ENCODE results near the gene KLK12. TPM values are rescaled to one million over a fixed set of nuclear protein-coding genes. Genes with fewer than 3 reads are reported as not detected.

The KLK12 gene
- total RNA-seq, 1 experiment from 2014 or later = not detected

- H4K8ac ChIP-seq (replicated peaks; ENCODE audit: insufficient read length, low read depth, low read length) = no peak overlapping the region
- H3K9ac ChIP-seq (ENCODE audit: extremely low read depth, insufficient read length, low read length) = no peak overlapping the region
- WGBS (ENCODE audit: extremely low coverage, insufficient read length, low lambda C conversion rate) = no CpG with 5 or more reads among the region's 12 CpGs
- no peaks in the 10 kb centered on the region for H3K79me1 ChIP-seq (ENCODE audit: insufficient read depth, low read depth, low read length, poor library complexity, severe bottlenecking)
- H3K23me2 ChIP-seq (ENCODE audit: insufficient read length, low read depth, low read length, poor library complexity, severe bottlenecking) = peaks cover 11% of the 10 kb centered on the region
- no peaks in the 10 kb centered on the region for H3K9me3 ChIP-seq (ENCODE audit: control insufficient read depth, low read depth, low read length)
- H2BK5ac ChIP-seq (ENCODE audit: insufficient read length, low read length) = no peak overlapping the region
- H2AK5ac ChIP-seq (ENCODE audit: insufficient read length, low read length) = no peak overlapping the region
- no peak overlapping the region for H3K4me2 ChIP-seq (ENCODE audit: insufficient read depth, insufficient read length, low read length)
- no peak overlapping the region for H2BK12ac ChIP-seq (ENCODE audit: insufficient read length, low read depth, low read length)
- no peak overlapping the region for H4K5ac ChIP-seq (ENCODE audit: insufficient read length, low read depth, low read length)
- no peak for TF ChIP-seq CTCF (conservative IDR thresholded peaks at IDR 0.05)
- H3K27me3 ChIP-seq (ENCODE audit: insufficient read depth, low read length) = no peaks in the 10 kb centered on the region; the same call in 1 of the 2 replicates
- H3K4me1 ChIP-seq (ENCODE audit: insufficient read depth, low read length) = no peaks in the 10 kb centered on the region
- H3K4ac ChIP-seq (ENCODE audit: low read depth, low read length) = no peak overlapping the region
- Mint-ChIP-seq H3K9me3 (peaks cover 0 to 8% of the 10 kb centered on the region in 2 experiments; a peak in 2 of 5 replicates), H3K27me3 (ENCODE audit: low read depth) (peaks cover 66% of the 10 kb centered on the region), H3K27ac (no peak overlapping the region), H3K36me3 (ENCODE audit: insufficient read depth in 1 of 3, low read depth in 3 of 3) (no peaks in the 10 kb centered on the region; a peak in 1 of 7 replicates), H3K4me3 (no peak overlapping the region), H3K4me1 (peaks cover 4 to 11% of the 10 kb centered on the region in 2 experiments)
- DNase-seq = no peak
- H3K56ac ChIP-seq (ENCODE audit: insufficient read length, low read depth, low read length) = no peak overlapping the region
- H2BK120ac ChIP-seq (ENCODE audit: low read depth, low read length, poor library complexity, severe bottlenecking) = no peak overlapping the region
- H3T11ph ChIP-seq (ENCODE audit: low read length) = no peak overlapping the region
- H2BK20ac ChIP-seq (ENCODE audit: low read depth, low read length, poor library complexity, severe bottlenecking) = no peak overlapping the region
- H2BK15ac ChIP-seq (ENCODE audit: low read depth, low read length) = no peak overlapping the region
- H3K18ac ChIP-seq (ENCODE audit: insufficient read length, low read depth, low read length) = no peak overlapping the region
- H3K14ac ChIP-seq (ENCODE audit: insufficient read depth, low read length) = no peak overlapping the region
- no peaks in the 10 kb centered on the region for H4K20me1 ChIP-seq (ENCODE audit: control insufficient read depth, insufficient read depth, insufficient read length)
- no peak overlapping the region for H3K23ac ChIP-seq (ENCODE audit: insufficient read length, low read depth, low read length)
- no peak overlapping the region for H3K27ac ChIP-seq (ENCODE audit: insufficient read length, low read depth, low read length)
- no peak overlapping the region for H2AFZ ChIP-seq (ENCODE audit: low read length)
- H4K91ac ChIP-seq (ENCODE audit: insufficient read length, low read depth, low read length) = no peak overlapping the region
- H3K79me2 ChIP-seq (ENCODE audit: insufficient read depth, low read length) = no peaks in the 10 kb centered on the region
These were observed 22.1 kb downstream of the KLK12 start for GRCh38 chr19:51012661-51013190.
